Fibroblast of gingiva (primary cell): Measurements from ENCODE around the gene DAPK2.
"Not testable (repeated sequence)": the region's sequence is repeated elsewhere in the genome, so short reads cannot be mapped to it uniquely, and the experiment has no call there.

Experiments used
- DNase-seq: peaks from one replicate; pipeline ENCODE4 v3.0.0-alpha.2; 2011; ENCODE audit warnings: low read depth

DAPK2 gene

DNA sequence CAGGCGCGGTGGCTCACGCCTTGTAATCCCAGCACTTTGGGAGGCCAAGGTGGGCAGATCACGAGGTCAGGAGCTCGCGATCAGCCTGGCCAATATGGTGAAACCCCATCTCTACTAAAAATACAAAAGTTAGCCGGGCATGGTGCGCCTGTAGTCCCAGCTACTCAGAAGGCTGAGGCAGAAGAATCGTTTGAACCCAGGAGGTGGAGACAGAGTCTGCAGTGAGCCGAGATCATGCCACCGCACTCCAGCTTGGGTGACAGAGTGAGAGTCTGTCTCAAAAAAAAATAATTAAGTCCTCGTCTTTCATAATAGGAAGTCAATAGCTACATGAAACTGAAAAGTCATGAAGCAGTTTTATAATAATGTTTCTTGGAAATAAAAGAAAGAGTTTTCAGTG is 7.4 kb upstream of the DAPK2 start:
- not testable (repeated sequence) for DNase-seq

DNA sequence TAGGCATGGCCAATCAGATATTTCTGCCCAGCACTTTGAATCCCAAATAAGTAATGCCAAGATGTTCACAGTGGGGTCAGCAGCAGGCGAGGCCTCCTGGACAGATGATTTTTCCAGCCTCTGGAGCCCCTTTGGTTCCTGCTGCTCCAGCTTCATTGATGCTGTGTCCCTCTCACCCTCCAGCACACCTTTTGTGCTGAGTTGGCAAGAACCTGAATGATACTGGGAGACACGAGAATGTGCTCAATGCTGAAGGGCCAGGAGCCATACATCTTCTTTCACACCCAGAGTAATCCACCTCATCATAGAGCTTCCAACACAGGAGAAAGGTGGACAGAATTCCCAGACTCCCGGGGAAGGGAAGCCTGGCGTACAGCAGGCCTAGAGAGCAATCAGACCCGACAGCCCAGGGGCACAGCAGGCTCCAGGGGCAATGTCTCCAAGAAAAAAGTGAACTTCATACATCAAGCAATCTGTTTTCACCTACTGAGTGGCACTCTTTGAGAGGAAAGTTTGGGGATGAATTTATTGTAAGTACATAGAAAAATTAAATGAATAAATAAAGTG is 6.7 kb upstream of the DAPK2 start:
- DNase-seq = no peak

DNA sequence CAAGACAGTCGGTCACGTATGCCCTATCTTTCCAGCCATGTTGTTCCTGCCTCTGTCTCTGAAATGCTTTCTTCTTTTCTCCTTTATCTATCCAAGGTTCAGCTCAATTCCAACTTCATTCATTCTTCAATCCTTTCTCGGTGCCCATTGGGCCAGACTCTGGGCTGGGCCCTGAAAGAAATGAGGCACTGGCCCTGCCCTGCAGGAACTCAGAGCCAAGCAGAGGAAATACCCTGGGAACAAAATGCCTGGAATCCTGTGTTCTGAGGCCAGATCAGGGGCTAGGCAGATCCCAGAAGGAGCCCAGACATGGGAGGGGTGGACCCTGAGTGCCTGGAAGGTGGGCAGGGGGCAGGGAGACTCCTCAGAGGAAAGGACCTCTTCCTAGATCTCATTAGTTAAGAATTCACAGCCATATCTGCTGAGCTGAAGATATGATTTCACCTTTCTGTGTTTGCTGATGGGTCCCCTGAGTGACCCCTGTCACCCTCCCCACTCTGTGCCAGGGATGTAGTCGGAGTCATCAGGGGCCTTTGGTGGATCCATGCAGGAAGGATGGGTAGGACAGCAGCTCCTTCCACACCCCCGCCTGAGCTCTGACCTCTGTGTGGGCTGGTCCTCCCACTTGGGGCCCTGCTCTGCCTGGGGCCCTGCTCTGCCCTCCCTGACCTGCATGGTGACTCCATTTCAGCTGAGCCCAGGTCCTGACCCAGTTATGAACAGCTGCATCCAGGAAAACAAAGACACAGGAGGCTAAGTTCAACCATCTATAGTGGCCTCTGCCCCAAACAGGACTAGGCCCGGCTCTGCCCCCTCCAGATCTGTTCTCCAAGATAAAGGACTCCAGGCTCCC is 5.3 kb upstream of the DAPK2 start:
- no peak for DNase-seq

DNA sequence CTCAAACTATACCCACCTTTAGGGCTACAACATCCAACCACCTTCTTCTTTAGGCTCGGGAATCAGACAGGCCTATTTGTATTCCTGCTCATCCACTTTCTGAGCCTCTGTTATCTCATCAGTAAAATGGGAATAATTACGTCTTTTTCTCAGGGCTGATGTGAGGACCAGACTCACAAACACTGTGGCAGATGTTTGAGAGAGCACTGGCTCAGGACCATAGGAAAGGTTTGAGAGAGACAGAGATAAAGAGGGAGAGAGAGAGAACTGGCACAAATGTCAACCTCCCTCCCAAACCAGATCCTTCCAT is 4.8 kb upstream of the DAPK2 start:
- DNase-seq = no peak

- no peak for DNase-seq
Observed at GRCh38 chr15:64050281-64051092, 4.2 kb upstream of the DAPK2 start.

DNA sequence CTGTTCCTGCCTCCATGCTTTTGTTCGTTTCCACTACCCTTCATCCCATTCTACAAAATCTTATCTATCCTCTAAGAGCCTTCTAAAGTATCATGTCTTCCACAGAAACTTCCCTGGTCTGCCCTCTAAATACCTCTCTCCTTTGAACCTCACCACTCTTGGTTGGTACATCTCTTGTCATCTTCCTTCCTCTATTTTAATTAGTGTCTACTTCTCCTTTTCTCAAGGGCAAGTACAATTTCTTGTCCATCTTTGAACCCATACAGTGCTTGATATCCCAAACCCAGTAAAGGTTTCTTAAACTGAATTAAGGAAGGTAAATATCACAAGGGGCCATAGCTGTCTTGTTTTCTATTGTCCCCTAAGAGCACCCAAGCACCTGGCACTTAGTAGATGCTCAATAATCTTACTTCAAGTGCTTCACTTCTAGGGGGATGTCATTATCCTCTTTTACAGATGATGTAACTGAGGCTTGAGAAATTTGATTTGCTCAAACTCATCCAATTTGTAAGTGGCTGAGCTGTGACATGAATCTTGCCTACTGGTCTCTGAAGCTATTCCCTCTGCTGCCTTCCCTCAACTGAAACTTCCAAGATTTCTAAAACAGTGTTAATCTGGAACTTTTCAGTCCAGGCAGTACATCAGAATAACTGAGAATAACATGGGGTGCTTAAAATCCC is 2.6 kb upstream of the DAPK2 start:
- no peak for DNase-seq

GRCh38 chr15:64045774-64046420 is 388 bp downstream of the DAPK2 start:
- no peak for DNase-seq

DNA sequence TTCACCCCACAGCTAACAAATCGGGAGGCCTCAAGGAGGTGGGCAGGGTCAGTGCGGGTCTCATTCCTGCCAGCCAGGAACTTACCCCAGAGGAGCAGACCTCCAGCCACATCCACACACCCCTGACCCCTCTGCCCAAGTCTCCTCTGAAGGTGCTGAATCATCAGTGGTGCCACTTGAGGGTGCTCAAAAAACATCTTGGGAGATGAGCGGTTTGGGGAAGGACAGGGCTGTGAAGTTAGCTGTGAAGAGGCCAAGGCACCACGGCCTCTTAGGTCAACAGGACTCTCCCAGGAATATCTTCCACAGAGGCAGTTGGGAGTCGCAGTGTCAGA is 1.2 kb downstream of the DAPK2 start:
- DNase-seq = no peak

- no peak for DNase-seq
Observed at GRCh38 chr15:64044300-64045100, 1.8 kb downstream of the DAPK2 start.

DNA sequence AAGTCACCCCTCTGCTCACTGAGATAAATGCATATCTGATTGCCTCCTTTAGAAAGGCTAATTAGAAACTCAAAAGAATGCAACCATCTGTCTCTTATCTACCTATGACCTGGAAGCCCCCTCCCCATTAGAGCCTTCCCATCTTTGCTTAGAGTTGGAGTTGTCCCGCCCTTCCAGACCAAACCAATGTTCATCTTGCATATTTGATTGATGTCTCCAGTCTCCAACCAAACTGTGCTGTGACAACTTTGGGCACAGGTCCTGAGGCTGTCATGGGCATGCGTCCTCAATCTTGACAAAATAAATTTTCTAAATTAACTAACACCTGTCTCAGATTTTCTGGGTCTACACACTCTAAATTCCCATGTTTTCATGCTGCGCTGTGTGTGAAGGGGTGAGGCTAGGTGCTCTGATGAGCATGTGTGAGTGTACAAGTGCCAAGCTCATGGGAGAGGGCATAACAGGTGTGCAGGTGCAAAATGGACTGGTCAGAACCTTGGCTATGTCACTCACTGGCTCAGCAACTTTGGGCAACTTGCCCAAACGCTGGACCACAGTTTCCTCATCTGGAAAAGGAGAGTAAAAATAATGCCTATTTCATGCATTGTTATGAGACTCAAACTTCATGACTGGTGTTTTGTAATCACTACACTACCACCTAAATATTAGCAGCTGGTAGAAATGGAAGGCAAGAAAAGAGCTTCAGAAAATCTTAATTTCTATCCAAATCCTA is 7.2 kb downstream of the DAPK2 start:
- DNase-seq = no peak

- no peak for DNase-seq
Observed at GRCh38 chr15:64037966-64038365, 8.3 kb downstream of the DAPK2 start.

GRCh38 chr15:64037116-64037515 is 9.2 kb downstream of the DAPK2 start:
- DNase-seq = no peak

DNA sequence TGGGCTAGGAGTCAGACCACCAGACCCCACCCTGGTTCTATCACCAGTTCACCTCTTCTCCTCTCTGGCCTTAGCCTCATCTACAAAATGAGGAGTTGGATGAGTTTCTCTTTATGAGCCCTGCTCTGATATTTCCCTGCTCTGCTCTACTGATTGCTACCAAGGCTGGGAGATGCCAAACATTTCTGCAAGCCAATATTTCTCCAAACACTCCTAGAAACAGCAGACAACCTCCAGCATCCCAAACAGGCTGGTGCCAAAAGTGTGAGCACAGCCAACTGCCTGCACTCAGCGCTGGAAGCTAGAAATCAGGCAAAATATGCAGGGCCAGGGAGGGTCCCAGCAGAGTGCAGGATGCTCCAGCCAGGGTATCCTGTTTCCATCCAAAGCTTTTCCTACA is 10.8 kb downstream of the DAPK2 start:
- DNase-seq = no peak

DNA sequence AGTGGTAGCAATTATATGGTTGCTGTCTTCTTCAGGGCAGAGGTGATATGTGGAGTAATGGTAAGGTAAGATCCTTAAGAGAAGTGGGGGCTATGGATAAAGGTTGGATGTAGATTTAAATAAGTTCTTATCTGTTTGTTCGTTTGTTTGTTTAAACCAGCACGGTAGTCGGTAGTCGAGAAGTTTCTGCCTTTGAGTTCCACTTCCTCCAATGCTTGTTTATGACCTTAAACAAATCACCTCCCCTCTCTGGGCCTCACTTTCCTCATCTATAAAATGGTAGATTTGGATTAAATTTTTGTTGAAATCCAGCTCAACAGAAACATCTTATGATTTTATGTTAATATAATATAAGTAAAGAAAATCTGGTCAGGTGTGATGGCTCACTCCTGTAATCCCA is 11.8 kb downstream of the DAPK2 start:
- DNase-seq = no peak

DNA sequence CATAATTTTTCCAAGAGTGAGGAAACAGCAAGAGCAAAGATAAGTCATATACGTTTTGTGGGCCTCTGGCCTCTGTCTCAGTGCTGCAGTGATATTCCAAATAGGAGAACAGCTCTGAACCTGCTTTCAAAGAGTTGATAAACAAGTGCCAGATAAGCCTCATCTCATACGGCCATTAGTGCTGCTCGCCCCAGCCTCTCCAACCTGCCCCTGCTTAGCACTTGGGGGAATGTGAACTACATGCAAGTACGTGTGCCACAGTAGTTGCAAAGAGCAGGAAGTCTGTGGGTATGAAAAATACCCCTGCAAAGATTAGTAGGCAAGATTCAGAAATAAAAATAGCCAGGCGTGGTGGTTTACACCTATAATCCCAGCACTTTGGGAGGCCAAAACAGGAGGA is 14.0 kb downstream of the DAPK2 start:
- DNase-seq = no peak

DNA sequence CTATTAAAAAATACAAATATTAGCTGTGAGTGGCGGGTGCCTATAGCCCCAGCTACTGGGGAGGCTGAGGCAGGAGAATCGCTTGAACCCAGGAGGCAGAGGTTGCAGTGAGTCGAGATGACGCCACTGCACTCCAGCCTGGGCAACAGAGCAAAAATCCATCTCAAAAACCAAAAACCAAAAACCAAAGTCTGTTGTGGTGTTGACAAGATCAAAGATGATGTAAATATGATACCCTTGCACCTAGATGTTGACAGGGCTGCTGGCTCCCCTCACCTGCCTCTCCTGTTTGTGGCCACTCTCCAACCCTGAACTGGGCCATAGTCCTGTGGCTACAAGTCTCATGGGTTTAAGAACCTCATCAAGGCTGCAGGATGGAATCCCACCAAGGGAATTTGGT is 16.2 kb downstream of the DAPK2 start:
- no peak for DNase-seq

- no peak for DNase-seq
Observed at GRCh38 chr15:64029633-64030032, 16.7 kb downstream of the DAPK2 start.

DNA sequence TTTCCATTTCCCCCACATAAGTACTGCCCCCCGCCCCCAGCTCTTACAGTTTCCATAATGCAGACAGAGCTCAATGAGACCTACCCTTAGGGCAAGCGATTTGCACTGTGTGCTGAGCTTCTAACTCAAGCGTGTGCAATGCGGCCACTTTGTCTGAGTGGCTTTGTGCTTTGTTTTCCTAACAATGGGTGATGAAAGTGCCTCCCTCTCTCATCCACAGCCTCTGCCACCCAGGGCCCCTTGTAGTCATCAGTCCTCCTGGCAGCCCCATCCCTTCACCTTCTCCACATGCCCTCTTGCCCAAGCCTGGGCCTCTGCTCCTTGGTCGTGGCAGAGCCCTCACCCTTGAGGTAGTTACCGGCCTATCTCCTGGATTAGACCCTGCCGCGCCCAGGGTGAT is 17.2 kb downstream of the DAPK2 start:
- DNase-seq = no peak

DNA sequence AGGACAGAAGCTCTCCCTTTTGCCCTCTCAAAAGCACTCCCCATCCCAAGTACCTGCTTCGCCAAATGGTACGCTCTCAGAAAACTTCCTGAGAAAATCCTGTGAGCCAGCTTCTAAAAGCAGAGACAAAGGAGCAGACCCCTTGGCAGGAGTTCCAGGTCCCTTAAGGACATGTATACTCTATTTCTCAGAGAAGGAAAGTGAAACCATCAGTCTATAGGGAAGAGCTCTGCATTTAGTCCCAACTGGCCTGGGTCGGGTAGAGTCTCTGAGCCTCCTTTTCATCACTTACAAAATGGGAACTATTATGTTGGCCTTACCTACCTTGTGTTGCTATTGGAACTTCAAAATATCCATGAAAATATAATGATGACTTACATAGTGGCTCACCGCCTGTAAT is 19.7 kb downstream of the DAPK2 start:
- no peak for DNase-seq

- peak; percentile 24 for DNase-seq
Observed at GRCh38 chr15:64024172-64025050, 21.9 kb downstream of the DAPK2 start.
